CD4-positive, alpha-beta T cell treated with Interleukin-4 for 1 hour (primary cell): ENCODE measurements around the gene BLOC1S1.

Experiments
- DNase-seq, 2 donors: peaks; one replicate each; pipeline ENCODE4 v3.0.0-alpha.2; 2020 to 2022

Gene BLOC1S1

GRCh38 chr12:55695349-55695748 lies 20.5 kb upstream of the BLOC1S1 start:
- peak in 1 of 2 donors; percentile 8 for DNase-seq

GRCh38 chr12:55696141-55696540 lies 19.7 kb upstream of the BLOC1S1 start:
- DNase-seq = no peak

- DNase-seq = no peak
Measured at GRCh38 chr12:55696796-55697462, 18.9 kb upstream of the BLOC1S1 start.

- no peak for DNase-seq
Measured at GRCh38 chr12:55697686-55698085, 18.2 kb upstream of the BLOC1S1 start.

GRCh38 chr12:55698241-55698955 lies 17.4 kb upstream of the BLOC1S1 start:
- no peak for DNase-seq

GRCh38 chr12:55698965-55699364 lies 16.9 kb upstream of the BLOC1S1 start:
- DNase-seq = no peak

GRCh38 chr12:55699471-55700055 lies 16.3 kb upstream of the BLOC1S1 start:
- no peak for DNase-seq

GRCh38 chr12:55700255-55701018 lies 15.4 kb upstream of the BLOC1S1 start:
- no peak for DNase-seq

- no peak for DNase-seq
Measured at GRCh38 chr12:55702861-55703260, 13.0 kb upstream of the BLOC1S1 start.

GRCh38 chr12:55703288-55703687 lies 12.6 kb upstream of the BLOC1S1 start:
- no peak for DNase-seq

GRCh38 chr12:55703901-55704761 lies 11.7 kb upstream of the BLOC1S1 start:
- DNase-seq = no peak

- DNase-seq = no peak
Measured at GRCh38 chr12:55704824-55705718, 10.8 kb upstream of the BLOC1S1 start.

- no peak for DNase-seq
Measured at GRCh38 chr12:55705782-55706402, 10.0 kb upstream of the BLOC1S1 start.

GRCh38 chr12:55706568-55707218 lies 9.2 kb upstream of the BLOC1S1 start:
- no peak for DNase-seq

- no peak for DNase-seq
Measured at GRCh38 chr12:55707219-55707671, 8.6 kb upstream of the BLOC1S1 start.

GRCh38 chr12:55707841-55708694 lies 7.8 kb upstream of the BLOC1S1 start, which contains the start of gene ITGA7:
ITGA7 (minus strand) TSS chr12:55707904; CDS start chr12:55707682, 222 bp downstream.
- peak; percentile 49 to 61 for DNase-seq

GRCh38 chr12:55708695-55709233 lies 7.1 kb upstream of the BLOC1S1 start:
- no peak for DNase-seq

GRCh38 chr12:55711786-55712553 lies 3.9 kb upstream of the BLOC1S1 start:
- no peak for DNase-seq
